HG03575 (cell line): ENCODE measurements around the gene MR1.

ENCODE experiments used
- ATAC-seq: cut with Tn5 transposase; IDR thresholded peaks from one replicate; pipeline ENCODE4 v1.9.1; 2021; ENCODE audit not compliant: unreplicated experiment, insufficient number of reproducible peaks, low FRiP score; ENCODE audit errors: extremely low read depth

Gene MR1

DNA sequence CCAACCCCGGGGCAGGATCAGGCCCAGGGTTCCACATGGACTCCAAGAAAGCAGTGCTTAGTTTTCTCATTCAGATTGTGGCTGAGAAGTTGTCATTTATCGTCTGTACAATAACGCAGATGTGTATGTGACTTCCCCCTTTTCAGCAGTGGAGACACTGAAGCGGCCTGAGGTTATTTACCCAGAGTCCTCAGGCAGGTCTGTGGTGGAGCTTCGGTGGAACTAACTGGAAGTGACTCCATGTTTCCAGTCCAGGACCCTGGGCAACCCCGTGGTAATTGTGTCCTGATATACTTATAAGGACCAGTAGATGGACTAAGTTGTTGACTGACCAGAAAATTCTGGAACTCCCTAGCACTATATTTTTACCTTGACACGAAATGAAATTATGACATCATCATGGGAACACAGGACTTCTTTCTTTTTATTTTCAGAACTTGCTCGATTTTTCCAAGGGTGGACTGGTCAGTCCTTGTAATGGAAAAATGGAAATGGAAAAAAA, 53.7 kb downstream of the MR1 start:
- ATAC-seq = no peak

DNA sequence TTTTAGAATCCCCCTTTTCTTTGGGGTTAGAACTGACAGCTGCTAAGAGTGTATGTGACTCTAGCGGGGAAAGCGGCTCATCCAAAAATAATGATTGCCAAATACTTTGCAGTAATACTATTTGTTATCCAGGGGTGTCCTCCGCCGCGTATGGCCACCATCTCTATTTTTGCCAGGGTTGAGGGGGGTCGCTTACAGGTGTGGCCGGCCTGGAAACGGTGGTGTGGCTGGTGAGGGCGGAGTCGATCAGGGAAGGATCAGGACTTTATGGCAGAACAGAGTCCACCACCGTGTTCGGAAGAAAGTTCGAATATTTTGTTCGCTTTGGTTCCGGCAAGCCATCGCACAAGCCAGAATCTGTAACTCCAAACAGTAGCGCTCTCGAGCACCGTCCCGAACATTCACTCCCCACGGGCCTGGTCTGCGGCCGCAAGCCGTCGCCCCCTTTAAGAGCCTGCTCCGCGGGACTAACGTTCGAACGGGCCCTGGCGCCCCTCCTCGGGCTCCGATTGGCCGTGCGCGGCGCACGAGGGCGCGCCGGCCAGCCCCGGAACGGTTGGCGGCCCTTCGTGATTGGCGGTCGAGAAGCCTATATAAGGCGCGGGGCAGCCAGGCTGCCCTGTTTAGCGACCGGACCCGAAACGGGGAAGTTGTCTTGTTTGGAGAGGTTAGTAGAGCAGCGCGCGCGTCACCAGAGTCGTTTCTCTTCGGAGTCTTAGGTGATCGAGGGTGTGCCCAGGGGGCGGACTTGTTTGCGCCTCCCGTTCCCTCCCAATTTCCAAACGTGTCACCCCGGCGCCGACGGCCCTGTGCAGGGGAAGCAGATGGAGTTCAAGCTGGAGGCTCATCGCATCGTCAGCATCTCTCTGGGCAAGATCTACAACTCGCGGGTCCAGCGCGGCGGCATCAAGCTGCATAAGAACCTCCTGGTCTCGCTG, 54.6 kb downstream of the MR1 start, which contains the start of gene IER5:
Gene IER5 (plus strand): TSS at position 622 of the 938 bp plus-strand sequence. CDS start 203 bp downstream, at position 825.
- peak; percentile 29 for ATAC-seq

DNA sequence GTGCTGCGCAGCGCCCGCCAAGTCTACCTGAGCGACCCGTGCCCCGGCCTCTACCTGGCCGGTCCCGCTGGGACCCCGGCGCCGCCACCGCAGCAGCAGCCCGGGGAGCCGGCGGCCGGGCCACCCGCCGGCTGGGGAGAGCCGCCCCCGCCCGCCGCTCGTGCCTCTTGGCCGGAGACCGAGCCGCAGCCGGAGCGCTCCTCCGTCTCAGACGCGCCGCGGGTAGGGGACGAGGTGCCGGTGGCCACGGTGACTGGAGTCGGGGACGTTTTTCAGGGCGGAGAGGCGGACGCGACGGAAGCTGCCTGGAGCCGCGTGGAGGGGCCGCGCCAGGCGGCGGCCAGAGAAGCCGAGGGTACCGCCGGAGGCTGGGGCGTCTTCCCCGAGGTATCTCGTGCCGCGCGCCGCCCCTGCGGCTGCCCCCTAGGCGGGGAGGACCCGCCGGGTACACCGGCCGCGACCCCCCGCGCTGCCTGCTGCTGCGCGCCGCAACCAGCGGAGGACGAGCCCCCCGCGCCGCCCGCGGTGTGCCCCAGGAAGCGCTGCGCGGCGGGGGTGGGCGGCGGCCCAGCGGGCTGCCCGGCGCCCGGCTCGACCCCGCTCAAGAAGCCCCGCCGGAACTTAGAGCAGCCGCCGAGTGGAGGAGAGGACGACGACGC, 55.4 kb downstream of the MR1 start:
- no peak for ATAC-seq

DNA sequence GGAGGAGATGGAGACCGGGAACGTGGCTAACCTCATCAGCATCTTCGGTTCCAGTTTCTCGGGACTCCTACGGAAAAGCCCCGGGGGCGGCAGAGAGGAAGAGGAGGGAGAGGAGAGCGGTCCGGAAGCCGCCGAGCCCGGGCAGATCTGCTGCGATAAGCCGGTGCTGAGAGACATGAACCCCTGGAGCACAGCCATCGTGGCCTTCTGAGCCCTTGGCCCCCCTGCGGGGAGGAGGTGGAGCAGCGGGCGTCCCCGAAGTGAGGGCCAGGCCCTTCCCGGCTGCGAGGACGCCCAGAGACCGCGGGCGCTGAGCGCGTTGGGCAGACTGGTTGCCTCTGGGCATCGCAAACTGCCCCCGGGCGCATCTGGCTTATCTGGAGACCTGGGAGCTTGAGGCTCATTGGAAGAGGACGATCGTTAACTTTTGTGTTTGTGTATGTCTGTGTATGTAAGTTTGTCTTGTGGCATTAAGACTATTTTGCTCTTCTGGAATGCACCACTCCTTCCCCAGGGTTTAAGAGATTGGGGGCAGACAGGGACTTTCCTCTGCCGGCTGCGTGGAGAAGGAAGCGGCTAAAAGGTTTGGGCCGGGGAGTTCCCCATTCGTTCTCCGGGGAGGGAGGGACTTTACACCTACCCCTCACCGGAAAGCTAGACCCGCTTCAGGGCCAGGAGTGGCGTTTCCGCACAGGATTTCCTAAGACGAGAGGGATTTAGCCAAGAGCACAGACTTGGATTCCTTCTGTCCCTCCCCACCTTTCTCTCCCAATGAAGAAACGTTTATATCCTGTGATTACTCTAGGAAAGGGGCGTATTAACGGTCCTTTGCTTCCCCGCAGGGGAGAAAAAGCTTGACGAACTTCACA, 56.1 kb downstream of the MR1 start:
- ATAC-seq = no peak

DNA sequence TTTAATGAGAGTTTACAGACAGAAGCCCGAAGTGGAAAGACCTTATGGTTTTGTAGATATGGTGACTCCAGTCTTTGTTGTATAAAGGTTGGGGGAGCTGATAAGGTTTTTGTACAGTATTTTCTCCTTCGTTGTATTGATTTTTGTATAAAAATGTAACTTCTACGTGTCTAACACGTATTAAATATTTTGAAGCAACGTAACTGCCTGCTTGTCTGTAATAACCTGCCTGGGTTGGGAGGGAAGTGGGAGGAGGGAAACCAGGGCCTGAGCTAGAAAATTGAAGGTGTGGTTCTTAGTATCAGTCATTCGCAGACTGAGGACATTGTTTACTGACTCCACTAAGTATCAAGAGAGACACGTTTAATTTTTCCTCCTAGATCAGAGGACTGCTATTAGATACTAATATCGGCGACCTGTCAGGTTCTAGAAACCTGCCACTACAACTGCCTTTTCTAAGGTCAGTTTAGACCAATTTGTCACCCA, 56.9 kb downstream of the MR1 start:
- ATAC-seq = no peak

DNA sequence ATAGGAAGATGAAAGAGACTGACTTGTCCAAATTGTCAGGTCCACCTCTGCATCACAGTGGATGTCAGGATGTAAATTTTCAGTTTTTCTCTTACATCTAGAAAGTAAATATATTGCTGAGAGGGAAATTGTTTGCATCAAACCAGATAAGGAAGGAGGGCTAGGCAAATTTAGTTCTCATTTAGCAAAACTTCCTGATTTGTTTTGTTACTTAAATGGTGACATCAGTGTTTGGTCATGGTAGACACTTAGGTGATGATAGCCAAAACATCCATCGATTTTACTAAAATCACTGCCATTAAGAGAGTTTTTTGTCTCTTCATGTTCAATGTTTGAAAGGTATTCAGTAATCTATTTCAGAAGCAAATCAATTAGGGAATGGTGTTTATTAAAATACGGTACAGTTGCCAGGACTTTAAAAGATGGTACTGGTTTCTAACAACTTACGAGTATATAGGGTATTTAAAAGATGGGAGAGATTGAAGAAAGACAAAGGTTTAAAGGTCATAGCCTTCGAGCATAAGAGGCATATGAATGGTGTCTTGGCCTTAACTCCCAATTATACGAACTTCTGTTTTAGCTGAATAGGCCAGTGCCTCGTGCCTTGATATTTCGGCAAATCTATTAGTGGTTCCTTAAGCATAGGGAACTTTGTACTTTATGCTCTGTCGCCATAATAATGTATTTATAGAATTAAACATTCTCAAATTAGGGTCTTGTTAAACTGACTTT, 57.7 kb downstream of the MR1 start:
- no peak for ATAC-seq

DNA sequence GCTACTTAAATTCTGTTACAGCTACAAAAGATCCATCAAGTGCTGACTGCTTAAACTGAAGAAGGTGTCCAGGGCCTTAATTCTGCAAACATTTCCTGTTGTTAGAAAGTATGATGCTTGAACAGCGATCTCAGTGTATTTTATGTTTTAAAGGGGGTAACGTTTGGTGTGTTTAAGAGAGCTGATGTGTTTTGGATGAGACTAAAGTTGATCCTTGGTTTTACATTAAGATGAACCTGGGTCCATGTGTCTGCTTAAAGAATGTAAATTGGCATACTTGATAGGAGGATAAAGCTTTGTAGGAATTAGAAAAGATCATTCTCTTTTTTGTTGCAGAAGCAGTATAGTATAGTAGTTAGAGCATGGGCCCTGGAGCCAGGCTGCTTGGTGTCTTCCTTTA, 58.3 kb downstream of the MR1 start:
- ATAC-seq = no peak

DNA sequence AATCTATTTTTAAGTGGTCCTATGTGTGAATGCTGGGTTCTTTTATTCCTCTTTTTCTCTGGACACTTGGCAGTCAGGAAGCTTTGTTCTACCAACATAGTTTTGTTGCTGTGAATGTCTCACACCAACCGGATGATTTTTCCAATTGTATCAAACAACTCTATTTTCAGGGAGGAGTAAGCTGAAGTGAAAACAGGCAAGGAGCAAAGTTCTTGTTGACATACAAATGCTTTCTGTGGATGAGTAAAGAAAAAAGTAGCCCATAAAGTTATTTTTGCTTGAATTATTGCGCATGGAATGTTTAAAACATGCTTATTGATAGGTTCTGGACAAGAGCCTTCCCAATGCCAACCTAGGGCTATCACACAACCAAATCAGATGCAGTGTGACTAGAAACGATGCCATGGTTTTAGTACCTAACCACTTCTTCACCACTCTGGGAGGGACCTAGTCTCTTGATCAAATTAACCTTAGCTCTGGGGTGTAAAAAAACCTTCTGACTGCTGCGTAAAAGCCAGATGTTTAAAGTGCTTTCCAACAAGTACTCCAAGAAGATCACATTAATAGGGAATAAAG, 59.2 kb downstream of the MR1 start:
- ATAC-seq = no peak

DNA sequence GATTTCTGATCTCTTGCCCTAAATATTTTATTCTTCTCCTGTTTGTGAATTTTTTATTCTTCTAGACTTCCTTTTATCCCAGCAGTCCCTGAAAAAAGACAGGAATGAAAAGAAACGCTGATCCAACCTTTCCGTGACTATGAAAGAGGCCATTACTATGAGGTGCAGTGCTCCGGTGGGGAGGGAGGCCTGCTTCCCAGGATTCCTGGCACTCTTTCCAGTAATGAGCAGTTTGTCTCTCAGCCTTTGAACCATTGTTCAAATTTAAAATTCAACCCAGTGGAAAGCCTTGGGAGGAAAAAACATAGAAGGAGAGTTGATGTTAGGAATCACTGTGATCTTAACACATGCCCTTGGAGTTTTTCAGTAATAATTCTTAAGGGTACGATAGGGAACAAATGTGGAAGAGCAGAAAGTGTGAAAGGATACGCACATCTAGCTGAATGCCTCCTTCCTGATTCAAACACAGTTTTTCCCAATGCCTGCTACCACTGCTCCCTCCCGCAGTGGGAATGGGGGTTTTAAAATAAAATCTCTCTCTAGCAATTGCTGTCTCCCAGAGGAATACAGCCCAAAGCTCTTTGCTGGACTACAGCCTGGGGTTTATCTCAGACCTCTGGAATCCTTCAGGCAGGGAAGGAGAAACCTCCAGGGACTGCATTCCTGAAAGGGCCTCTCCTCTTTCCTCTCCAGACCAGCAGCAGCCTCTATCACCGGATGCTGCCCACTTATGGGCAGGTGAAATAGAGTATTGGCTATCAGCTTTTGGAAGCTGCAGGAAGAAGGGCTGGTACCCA, 60.8 kb downstream of the MR1 start:
- ATAC-seq = no peak

DNA sequence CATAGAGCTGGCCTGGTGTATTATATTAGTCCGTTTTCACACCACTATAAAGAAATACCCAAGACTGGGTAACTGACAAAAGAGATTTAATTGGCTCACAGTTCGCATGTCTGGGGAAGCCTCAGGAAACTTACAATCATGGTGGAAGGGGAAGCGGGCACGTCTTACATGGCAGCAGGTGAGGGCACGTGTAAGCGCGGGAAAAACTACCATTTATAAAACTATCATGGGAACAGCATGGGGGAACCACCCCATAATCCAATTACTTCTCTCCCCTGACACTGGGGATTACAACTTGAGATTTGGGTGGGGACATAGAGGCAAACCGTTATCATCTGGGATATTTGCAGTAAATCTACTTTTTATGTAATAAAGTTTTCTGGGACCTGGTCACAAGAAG, 61.5 kb downstream of the MR1 start:
- ATAC-seq = no peak

DNA sequence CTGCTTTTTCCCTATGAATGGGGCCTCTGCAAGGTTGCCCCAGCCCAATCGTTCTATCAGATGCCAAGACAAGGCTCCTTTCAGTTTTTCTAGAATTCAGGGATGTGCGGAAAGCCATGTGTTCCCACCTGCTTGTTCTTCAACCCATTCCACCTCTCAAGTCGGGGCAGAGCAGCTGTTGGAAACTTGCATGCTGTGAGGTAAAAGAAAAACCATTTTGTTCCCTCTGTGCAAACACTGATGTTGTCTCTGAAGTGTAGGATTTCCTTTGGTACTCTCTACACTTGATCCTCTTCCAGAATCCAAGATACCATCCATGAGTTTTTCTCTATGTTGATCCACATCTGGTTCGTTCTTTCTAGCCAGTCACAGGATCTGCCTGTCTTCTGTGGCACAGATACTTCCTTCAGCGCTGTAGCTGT, 62.0 kb downstream of the MR1 start:
- no peak for ATAC-seq

DNA sequence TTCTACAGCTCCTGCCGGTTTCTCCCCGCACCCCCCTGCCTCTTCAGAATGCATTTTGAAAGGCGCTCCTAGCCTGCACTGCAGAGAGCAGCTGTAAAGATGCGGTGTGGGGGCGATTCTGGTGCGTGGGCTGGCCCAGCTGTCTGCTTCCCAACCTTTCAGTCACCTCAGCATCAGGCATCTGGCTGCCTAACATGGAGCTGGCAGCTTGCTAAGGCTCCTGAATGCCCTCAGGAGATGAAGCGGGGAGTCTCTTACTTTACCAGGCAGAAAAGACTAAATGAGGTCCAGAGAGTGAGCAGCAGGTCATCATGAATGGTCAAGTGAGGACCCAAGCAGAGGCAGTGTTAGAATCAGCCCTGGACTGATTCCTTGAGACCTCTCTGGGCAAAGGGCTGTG, 63.5 kb downstream of the MR1 start:
- no peak for ATAC-seq

DNA sequence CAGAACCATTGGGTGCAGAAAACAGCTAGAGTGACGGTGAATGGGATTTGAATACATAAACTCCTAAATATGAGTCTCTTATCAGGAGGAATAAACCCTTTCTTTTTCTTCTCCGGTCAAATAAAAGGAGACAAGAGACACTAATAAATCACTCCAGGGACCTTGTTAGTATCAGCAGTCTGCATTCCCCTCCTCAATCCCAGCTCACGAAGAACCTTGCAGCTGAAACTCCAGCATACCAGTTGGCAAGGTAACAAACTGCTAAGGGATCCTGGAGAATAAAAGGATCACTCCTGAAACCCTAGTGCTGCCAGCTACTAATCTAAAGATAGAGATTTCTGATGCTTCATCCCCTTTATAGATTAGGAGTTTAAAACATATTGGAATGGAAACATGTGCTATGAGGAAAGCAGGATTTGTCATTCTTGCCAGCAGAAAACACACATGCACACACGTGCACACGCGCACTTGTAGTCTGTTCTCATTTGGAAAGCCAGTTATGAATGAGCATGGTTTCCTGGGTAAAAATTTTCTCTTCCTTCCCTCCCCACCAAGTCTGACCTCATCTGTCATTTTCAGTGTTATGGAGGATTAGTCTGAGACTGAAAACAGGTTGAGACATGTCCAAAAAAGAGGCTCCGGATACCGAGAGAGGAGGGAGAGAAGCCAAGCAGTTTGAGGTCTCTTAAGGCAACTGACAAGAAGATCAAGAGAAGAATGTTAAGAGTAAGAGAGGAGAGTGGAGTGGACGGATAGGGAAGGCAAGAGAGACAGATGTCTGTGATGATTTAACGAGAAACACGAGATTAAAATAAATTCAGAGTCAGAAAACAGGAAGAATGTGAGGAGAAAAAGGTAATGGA, 65.6 kb downstream of the MR1 start:
- no peak for ATAC-seq

DNA sequence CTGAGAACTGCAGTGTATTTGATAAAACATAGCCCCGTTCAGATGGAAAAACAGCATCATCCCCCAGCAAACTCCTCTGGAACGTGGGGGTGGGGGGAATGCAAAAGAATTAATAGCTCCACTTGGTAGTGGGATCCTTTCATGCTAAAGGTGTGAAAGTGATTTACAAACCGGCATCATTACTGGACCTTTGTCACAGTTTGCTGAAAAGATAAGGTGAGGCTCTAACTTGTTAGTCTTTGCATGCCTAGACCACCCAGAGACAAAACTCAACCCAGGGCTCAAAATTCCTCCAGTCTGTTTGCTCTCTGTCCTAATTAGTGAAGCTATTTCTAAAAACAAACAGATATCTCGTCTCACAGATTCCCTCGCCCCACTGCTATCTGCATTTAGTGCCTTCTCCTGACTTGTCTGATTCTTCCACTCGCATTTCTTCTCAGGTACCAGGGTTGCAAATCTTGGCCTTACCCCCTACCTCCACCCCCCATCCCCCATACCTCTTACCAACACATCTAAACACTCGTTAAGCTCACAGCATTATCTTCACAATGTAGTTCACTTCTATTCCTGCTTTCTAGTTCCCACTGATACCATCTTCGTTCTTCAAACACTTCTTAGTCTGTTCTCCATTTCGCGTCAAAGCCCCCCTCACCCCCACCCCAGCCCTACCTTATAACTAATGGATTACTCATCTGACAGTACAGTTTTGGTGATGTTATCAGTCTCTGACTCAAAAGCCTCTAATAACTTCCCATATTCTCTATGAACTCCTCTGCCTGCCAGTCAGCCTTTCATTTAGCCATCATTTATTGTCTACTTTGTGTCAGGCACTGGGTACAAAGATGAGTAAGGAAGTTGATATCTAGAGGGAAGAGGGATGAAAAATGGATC, 66.5 kb downstream of the MR1 start:
- ATAC-seq = no peak

DNA sequence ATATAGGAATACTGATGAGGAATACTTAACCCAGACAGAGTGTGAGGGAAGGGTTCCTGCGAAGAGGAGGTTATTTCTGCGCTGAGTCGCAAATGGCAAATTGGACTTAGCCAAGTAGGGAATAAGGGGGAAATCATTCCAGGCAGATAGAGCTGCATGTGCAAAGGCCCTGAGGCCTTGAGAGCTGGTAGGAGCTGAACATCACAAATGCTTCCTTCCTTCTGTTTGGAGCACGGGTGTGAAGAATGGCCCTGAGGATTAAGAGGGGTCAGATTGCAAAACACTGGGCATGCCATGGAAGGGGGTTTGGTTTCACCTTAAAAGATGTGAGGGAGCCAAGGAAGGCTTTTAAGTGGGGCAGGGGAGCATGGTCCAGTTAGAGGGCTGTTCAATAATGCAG, 67.2 kb downstream of the MR1 start:
- ATAC-seq = no peak
